Kidney tubule cell (primary cell): ENCODE measurements around the gene YARS2.
"Not testable (repeated sequence)": the region's sequence is repeated elsewhere in the genome, so short reads cannot be mapped to it uniquely, and the experiment has no call there.

Experiments
- DNase-seq: peaks from one replicate; pipeline ENCODE4 v3.0.0-alpha.2; 2018; ENCODE audit warnings: low spot score

The YARS2 gene

DNA sequence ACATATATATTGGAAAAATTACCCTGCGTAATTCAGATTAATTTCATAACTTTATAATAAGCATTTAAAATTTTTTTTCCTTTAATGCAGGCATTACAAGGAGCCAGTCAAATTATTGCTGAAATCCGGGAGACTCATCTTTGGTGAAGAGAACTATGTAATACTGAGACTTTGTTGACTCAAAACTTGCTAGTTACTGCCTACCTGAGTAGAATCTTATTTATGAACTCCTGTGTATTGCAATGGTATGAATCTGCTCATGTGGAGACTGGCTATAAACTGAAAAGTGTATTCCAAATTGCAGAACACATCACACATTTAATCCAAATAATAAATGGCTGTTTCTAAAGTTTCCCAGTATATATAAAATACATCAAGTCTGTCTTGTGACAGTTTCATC, 12.4 kb downstream of the YARS2 start:
- no peak for DNase-seq

DNA sequence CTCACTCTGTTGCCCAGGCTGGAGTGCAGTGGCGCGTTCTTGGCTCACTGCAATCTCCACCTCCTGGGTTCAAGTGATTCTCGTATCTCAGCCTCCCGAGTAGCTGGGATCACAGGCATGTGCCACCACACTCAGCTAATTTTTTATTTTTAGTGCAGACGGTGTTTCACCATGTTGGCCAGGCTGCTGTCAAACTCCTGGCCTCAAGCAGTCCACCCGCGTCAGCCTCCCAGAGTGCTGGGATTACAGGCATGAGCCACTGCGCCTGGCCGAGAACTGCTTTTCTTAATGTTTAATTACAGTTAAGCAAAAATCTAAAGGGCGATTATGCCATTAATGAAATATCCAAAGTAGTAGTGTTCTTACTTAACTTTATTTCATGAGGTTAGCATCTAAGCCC, 13.6 kb downstream of the YARS2 start:
- DNase-seq, result no peak

DNA sequence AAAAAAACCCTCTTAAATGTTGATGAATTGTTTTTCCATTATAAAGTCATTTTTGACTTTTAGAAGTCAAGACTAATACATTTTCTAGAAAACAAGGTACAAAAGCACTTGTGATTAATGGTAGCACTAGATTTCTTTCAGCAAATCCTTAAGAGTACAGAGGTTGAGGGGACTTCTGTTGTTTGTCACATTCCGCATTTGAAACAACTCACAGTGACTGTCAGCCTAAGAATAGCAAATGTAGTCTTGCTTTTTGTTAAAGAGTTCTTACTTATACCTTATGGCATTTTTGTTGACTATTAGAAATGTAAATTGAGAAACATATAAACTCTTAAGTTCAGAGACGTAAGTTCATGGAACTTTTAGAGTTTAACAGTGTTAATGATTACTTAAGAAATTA, 16.4 kb downstream of the YARS2 start:
- no peak for DNase-seq

DNA sequence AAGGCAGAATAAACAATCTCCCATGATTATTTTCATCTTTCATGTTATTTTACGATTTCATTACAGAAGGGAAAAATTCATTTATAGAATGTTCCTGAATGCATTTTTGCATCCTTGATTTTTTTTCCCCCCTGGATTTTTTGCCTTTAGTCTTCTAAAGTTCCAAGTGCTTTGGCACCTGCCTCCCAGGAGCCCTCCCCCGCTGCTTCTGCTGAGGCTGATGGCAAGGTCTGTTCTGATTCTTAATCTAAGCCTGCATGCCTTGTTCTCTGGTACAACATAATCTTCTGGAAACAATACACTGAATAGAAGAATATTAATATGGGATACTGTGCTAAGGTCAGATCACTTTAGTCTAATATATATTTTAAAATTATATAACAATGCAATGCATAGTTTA, 18.0 kb downstream of the YARS2 start:
- no peak for DNase-seq

DNA sequence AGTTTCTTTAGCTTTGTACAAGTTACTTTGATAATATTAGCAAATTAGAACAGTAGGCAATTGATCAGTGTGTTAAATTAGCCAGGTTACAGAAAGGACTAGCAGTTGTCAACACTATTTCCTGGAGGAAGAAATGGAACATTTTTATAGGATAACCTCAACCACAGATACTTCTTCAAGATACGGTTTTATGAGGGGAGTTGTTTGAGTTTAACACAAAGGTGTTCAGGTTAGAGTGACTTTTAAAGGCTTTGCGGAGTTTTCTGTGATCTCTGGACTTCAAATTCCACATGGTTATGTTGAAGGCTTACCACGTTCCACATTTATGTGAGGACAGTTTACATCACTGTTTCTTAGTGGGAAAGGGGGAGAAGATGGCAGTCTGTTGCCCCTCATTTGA, 19.3 kb downstream of the YARS2 start:
- no peak for DNase-seq

DNA sequence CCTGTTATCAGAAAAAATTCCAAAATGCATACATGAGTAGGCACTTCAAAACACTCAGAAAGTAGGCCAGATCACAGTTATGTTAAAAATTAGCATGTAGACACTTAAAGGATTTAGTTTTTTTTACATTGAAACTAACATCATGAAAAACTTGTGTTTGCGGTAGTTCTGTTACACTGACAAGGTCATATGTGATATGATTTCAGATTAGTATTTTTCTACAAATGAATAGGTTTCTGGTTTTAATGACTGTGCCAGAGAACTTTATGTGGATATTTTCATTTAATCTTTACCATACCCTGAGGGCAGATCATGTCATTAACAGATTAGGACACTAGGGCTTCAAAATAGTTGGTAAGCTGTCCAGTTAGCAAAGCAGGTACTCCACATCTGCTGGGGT, 20.7 kb downstream of the YARS2 start:
- DNase-seq, result no peak

DNA sequence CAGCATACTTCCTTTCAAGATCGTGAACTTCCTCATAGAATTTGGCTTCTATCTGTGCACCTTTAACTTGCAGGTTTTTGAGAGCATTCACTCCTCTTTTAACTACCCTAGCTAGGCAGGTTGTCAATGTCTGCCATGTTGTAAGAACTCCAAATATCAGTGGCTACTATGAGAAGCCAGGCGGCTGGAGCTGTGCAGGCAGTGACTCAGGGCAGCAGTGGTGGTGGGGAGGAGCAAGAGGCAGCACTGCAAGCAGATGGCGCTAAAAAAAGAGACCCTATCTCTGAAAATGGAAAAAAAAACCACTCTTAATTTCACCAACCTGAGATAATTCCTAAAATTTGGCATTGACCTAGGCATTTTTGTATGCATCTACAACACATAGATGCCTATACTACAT, 28.5 kb downstream of the YARS2 start:
- DNase-seq, result no peak

DNA sequence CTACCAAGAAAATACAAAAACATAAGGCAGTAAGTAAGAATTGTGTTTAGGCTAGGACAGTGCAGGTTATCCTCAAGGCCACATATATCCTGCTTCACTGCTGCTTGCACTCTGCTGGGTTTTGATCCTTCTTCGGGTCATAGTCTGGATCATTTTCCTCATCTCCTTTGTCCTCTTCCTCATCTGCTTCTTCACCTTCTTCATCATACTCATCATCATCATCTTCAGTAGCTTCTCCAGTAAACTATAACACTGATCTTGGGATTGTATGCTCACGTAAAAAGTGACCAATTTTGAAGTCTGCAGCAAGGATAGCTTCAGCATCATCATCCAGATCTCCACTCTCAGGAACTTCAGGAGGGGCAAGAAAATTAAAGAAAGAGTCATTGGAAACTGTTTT, 29.4 kb downstream of the YARS2 start:
- DNase-seq, result no peak

DNA sequence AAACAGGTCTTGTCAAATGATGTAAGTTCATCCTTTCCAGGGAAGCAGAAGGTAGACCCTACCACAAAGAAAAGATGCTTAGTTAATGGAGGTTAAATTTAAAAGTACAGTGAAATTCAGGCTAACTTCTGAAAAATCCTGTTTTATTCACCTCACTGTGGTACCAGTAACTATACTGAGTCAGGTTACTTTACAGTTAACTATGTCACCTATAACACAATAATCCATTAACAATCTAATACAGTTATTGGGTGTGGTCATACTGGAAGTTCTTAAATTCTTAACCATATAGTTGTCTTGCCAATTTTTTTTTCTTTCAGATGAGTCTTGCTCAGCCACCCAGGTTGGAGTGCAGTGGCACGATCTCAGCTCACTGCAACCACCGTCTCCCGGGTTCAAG, 30.4 kb downstream of the YARS2 start:
- not testable (repeated sequence) for DNase-seq

DNA sequence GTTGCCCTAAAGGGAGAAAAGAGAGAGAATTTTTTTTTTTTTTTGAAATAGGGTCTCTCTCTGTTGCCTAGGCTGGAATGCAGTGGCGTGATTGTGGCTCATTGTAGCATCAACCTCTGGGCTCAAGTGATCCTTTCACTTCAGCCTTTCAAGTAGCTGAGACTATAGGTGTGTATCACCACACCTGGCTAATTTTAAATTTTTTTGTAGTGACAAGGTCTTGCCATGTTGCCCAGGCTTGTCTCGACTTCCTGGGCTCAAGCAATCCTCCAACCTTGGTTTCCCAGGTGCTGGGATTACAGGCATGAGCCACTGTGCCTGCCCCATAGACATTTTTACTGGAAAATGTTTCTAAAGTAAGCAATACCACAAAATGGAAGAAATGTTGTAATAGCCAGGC, 36.8 kb downstream of the YARS2 start:
- no peak for DNase-seq

DNA sequence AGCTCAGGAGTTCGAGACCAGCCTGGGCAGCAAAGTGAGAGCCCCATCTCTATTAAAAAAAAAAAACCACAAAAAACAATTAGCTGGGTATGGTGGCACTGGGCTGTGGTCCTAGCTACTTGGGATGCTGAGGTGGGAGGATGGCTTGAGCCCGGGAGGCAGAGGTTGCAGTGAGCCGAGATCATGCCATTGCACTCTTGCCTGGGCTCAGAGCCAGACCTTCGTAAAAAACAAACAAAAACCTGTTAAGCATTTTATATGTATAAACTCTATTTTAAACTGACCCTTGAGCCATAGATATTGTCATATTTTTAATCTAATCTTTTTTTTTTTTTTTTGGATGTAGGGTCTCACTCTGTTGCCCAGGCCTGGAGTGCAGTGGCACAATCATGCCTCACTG, 40.9 kb downstream of the YARS2 start:
- no peak for DNase-seq

DNA sequence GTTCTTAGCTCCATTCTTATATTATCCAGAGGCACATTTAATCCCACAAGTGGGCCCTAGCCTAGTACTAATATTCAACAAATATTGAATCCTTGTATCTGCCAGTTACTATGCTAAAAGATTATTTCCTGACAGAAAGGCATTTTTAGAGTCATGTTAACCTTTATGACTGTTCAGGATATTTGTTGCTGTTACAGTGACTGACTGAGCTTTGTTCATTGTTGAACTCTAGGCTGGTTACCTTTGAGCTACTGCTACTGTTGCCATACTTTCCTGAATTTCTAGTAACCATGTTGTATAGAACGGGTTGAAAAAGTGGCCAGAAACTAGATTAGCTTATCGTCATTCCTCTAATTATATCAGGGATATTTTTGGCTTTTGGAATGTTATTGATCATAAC, 46.8 kb downstream of the YARS2 start:
- DNase-seq, result no peak

DNA sequence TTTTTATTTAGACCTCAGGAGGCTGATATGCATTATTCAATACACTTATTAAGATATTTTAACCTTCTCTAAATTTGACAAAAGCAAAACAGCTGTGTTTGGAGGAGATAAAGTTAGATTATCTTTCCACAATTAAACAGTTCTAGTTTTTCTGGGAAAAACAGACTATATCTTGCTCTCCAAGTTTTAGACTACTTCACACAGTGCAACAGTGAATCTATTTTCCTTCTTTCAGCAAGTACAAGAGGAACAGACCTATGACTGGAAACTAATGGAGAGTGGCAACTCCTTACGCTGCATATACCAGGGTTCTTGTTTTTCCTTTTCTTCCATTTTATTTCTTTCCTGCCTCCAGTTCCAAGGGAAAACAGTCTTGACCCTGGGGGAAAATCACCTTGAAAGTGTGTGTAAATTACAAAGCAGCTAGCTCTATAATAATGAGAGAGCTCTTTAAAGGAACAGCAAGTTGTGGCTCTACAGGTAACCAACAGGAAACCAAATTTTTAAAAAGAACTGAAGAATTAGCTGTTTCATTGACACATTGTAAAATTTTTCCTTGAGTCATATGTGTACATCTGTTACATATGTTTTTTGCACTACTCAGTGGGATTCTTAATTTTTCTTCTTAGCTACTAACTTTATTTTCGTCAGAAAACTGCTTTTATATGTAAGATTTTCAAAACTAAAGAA, 49.2 kb downstream of the YARS2 start:
- no peak for DNase-seq

DNA sequence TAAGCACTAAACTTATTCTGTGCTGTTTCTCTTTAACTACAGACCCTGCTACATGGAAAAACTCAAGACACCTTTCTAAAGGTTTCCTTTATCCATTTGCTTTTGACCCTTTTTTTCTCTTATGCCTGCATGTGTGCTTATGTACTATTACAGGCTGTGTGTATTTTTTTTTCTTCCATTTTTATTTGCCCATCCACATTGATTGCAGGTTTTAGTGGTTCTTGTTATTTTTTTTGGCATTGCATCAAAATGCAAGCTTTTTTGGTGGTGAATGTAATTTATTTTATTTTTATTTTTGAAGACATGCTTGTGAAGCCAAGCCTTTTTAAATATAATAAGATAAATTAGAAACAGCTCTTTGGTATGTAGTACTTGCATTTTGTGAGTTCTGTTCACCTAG, 49.9 kb downstream of the YARS2 start:
- no peak for DNase-seq

DNA sequence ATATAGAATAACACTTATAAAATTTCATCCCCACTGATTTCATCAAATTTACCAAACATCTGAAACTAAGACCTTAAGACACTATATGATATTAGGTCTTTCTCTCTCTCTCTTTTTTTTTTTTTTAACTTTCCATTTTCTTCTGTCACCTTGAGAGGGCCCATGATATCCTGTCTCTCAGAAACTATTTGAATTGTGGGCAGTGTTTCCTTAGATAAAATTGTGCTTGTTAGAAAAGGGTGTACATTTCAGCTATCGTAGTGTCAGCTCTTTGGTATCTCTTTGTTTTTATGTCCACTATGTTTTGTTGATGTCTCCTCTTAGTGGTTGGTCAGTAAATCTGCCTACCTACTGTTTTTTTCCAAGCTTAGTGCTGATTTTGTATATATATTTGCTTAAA, 52.8 kb downstream of the YARS2 start:
- no peak for DNase-seq

DNA sequence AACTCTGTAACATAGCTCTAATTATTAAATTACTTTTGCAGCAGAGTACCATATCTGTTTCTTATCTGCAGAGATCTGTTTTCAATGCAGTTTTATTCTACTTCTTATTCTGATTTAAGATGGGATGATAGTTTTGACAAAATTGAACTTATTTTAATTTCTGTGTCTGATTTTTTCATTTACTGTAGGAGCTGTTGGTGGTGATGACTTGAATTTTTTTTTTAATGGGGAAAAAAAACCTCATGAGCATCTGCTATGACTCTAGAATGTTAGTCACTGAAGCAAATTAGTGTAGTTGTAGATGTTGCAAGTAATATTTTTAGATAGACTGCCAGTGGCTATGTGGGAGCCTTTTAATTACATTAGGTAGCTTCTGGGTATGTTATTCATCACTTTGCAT, 53.2 kb downstream of the YARS2 start:
- DNase-seq, result no peak

DNA sequence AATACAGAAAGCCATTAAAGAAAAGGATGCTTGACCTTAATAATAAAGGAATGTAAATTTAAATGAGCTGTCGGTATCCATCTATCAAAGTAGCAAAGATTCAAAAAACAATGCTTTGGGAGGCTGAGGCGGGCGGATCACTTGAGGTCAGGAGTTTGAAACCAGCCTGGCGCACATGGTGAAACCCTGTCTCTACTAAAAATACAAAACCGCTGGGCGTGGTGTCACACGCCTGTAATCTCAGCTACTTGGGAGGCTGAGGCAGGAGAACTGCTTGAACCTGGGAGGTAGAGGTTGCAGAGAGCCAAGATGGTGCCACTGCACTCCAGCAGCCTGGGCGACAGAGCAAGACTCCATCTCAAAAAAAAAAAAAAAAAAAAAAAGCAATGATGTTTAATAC, 56.3 kb downstream of the YARS2 start:
- DNase-seq, result not testable (repeated sequence)

DNA sequence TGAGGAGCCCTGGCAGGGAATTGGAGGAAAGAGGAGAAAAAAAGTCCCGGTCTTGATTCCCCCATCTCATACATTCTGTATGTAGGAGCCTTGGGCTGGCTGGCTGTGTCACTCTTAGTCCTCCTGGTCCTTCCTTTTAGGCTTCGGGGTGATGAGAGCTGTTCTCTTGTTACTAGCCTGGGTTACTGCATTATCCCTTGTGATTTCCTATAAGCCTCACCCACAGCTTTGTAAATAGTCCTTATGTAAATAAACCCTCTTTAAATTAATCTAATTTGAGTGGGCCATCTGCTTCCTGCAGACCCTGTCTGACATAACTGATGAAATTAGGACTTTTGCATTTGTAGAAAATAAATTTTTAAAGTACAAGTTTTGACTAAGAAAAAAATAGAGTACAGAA, 57.4 kb downstream of the YARS2 start:
- no peak for DNase-seq

DNA sequence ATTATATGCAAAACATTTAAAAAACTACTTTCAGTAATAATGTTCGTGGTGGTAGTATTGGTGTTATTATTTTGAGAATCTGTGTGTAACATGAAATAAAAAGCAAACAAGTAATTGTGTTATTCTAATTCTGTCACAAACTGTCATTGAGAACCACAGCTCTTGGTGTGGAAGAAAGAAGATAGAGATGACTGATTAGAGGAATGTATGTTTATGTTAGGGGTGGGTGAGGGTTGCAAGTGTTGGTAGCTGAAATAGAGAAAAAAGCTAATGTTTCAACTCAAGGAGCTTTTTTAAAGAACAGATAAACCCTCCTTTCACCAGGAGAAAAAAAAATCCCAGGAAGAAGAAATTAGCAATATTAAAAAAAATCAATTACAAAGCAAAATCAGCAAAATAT, 58.3 kb downstream of the YARS2 start:
- no peak for DNase-seq
